RWPE2 (cell line): ENCODE results near the gene COPB1.

Source experiments
- ATAC-seq: fragments of 200-7000 bp; cut with Tn5 transposase; 3 replicates; pipeline ENCODE4 v1.9.1; 2021; ENCODE audit warnings: low read depth
- DNase-seq: peaks from one replicate; pipeline ENCODE4 v3.0.0-alpha.2; 2020; ENCODE audit warnings: low spot score
- H3K27ac ChIP-seq: fragments of 450-650 bp; 2 replicates; pipeline ENCODE4 v1.5.1; 2017; ENCODE audit warnings: mild to moderate bottlenecking; ENCODE audit not compliant: poor library complexity, severe bottlenecking
- H3K27me3 ChIP-seq: fragments of 250-450 bp; sonication (Bioruptor Pico); 2 replicates; pipeline ENCODE4 v1.5.1; 2021; ENCODE audit warnings: mild to moderate bottlenecking, moderate library complexity; ENCODE audit not compliant: insufficient read depth, poor library complexity, severe bottlenecking
- H3K36me3 ChIP-seq: fragments of 250-450 bp; sonication (Bioruptor Pico); 2 replicates; pipeline ENCODE4 v1.5.1; 2020; ENCODE audit warnings: low read depth, mild to moderate bottlenecking, moderate library complexity
- H3K4me1 ChIP-seq: fragments of 250-450 bp; sonication (Bioruptor Pico); 2 replicates; pipeline ENCODE4 v1.5.1; 2021; ENCODE audit warnings: mild to moderate bottlenecking, moderate library complexity; ENCODE audit not compliant: insufficient read depth, poor library complexity, severe bottlenecking
- H3K4me3 ChIP-seq: fragments of 250-450 bp; sonication (Bioruptor Pico); 2 replicates; pipeline ENCODE4 v1.5.1; 2021; ENCODE audit warnings: mild to moderate bottlenecking, moderate library complexity; ENCODE audit not compliant: severe bottlenecking
- H3K9me3 ChIP-seq: fragments of 250-450 bp; sonication (Bioruptor Pico); 2 replicates; pipeline ENCODE4 v1.5.1; 2021; ENCODE audit warnings: mild to moderate bottlenecking, moderate library complexity; ENCODE audit not compliant: severe bottlenecking
- TF ChIP-seq, protein P1 (sequence below): fragments of 450-650 bp; IDR thresholded peaks from one replicate; pipeline ENCODE4 v1.5.1; 2017; ENCODE audit warnings: mild to moderate bottlenecking, moderate library complexity; ENCODE audit not compliant: poor library complexity, severe bottlenecking

The COPB1 gene

DNA sequence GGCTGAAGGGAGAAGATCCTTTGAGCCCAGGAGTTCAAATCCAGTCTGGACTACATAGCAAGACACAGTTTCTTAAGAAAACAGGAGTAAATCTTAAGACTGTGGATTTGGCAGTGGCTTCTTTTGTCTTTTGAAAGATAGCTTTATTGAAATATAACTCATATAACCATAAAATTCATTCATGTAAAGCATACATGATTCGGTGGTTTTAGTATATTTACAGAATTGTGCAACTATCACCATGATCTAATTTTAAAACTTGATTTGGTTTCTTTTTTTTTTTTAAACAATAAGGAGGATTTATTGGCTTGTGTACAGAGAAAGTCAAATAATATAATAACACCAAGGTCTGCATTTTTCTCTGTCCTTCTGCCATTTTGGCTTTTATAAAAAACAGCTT, 43.6 kb upstream of the COPB1 start:
- ATAC-seq: no peak
- Histone ChIP-seq H3K4me1 (no peaks in the 10 kb centered on the region), H3K36me3 (no peaks in the 10 kb centered on the region), H3K27ac (no peak overlapping the region), H3K27me3 (peaks cover 6% of the 10 kb centered on the region), H3K9me3 (no peaks in the 10 kb centered on the region), H3K4me3 (no peak overlapping the region)
- DNase-seq: no peak
- TF ChIP-seq, protein P1, sequence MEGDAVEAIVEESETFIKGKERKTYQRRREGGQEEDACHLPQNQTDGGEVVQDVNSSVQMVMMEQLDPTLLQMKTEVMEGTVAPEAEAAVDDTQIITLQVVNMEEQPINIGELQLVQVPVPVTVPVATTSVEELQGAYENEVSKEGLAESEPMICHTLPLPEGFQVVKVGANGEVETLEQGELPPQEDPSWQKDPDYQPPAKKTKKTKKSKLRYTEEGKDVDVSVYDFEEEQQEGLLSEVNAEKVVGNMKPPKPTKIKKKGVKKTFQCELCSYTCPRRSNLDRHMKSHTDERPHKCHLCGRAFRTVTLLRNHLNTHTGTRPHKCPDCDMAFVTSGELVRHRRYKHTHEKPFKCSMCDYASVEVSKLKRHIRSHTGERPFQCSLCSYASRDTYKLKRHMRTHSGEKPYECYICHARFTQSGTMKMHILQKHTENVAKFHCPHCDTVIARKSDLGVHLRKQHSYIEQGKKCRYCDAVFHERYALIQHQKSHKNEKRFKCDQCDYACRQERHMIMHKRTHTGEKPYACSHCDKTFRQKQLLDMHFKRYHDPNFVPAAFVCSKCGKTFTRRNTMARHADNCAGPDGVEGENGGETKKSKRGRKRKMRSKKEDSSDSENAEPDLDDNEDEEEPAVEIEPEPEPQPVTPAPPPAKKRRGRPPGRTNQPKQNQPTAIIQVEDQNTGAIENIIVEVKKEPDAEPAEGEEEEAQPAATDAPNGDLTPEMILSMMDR: no peak

DNA sequence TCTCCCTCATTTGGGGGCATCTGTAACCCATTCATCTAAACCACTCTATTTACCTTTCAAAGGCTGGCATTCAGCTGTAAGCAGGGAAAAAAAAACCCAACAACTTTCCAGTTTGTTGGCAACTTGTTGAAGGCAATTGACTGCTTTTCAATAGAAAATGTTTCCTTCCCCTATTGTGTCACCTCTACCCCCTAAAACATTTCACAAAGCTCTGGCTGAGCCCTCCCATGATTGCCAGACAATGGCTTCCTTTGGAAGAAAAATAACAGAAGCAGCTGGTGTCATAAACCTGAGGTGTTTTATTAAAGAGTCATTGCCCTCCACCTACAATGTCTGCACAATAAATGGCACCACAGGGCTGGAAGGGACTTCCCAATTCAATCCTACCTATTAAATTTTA, 42.7 kb upstream of the COPB1 start:
- H3K27ac ChIP-seq: no peak overlapping the region
- TF ChIP-seq, protein P1: no peak
- DNase-seq: no peak

DNA sequence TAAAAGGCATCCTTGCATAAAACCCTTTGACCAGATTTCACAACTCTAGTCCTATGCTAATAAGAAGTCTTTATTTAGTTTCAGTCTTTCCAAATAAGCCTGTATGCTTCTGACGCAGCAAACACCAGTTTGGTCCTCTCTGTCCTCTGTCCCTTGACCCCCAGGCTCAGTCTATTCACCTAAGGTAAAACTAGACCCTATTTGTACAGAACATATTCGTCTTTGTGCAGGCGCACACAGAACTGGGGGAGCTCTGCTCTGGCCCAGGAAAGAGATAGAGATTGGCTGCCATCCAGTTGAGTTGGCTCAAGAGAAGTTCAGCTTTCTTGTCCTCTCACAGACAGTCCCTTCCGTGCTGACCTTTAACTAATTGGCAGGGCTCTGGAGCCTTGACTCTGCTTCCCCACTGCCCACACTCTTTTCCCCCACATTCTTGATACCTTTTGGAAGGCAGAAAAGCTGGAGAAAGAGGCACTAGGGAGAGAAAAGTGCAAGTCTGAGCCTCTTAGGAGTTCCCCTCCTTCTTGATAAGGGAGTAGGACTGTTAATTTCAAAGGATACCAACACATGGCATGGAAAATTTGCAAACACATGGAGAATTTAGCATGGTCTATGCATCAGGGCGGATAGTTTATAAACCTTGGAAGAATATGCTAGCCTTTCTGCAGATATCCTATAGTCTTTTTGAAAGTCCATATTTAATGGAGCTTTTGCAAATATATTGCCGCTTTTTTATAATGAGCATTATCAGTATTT, 41.8 kb upstream of the COPB1 start:
- Histone ChIP-seq H3K4me1 (no peaks in the 10 kb centered on the region), H3K27me3 (peaks cover 6% of the 10 kb centered on the region), H3K27ac (no peak overlapping the region), H3K9me3 (no peaks in the 10 kb centered on the region), H3K4me3 (no peak overlapping the region), H3K36me3 (no peaks in the 10 kb centered on the region)
- TF ChIP-seq, protein P1: no peak
- DNase-seq (no peak), ATAC-seq (no peak)

More for the DNA sequence above, 42.7 kb upstream of the COPB1 start:
- Histone ChIP-seq H3K4me3 (no peak overlapping the region), H3K4me1 (no peaks in the 10 kb centered on the region), H3K27me3 (peaks cover 6% of the 10 kb centered on the region), H3K36me3 (no peaks in the 10 kb centered on the region), H3K9me3 (no peaks in the 10 kb centered on the region)
- ATAC-seq: no peak

DNA sequence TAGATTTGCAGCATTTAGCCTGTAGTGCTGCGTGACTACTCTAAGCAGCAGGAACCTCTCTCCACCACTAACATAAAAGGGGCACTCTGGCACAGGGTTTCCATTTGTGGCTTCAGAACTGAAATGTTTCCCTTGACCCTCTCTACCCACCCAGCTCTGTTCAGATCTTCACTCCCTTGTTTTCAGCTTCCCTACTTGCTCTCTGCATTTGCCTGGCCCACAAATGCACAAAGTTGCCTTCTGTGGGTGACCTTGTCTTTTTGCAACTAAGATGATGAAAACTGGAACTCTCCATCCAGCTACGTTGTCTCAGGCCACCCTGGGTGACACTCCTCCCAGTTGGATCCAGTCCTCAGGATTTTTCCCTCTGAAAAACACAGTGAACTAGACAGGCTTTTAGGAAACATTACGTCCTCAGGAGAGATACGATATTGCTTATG, 40.4 kb upstream of the COPB1 start:
- ATAC-seq (no peak), DNase-seq (no peak)
- no peaks in the 10 kb centered on the region for H3K36me3 ChIP-seq
- peaks cover 6% of the 10 kb centered on the region for H3K27me3 ChIP-seq
- H3K27ac ChIP-seq: no peak overlapping the region
- no peak overlapping the region for H3K4me3 ChIP-seq
- H3K4me1 ChIP-seq: no peaks in the 10 kb centered on the region
- no peaks in the 10 kb centered on the region for H3K9me3 ChIP-seq
- TF ChIP-seq, protein P1: no peak

DNA sequence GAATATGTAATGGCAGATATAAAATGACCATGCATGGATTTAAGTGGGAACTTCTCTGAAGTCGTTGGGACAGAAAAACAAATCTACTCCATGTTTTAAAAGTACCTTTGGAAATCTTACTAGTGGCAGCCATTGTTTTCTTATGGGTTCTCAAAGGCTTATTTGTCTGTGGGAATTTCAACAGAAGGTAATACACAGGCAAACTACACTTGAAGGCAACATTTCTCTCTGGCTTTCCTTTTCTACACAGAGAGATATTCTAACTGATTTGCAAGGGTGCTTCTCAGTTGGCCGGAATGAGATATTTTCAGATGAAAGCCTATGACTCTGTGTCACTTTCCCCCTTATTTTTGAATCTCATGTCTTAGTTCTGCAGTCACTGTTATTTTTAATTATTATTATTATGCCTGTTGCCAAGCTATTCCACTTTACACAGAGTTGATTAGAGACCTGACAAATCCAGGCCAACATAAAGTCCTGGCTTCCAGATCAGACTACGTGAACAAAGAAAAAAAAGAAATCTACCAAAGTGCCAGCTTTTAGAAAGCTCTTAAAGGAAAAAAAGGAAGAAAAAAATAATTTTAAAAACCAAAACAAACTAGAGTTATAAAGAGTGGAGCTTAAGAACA, 39.4 kb upstream of the COPB1 start:
- Histone ChIP-seq H3K27ac (no peak overlapping the region), H3K36me3 (no peaks in the 10 kb centered on the region), H3K4me3 (no peak overlapping the region), H3K9me3 (no peaks in the 10 kb centered on the region), H3K27me3 (peaks cover 6% of the 10 kb centered on the region), H3K4me1 (no peaks in the 10 kb centered on the region)
- ATAC-seq: no peak
- TF ChIP-seq, protein P1: no peak
- DNase-seq: no peak
